ENCODE results near the gene HECTD4.

Gene HECTD4

DNA sequence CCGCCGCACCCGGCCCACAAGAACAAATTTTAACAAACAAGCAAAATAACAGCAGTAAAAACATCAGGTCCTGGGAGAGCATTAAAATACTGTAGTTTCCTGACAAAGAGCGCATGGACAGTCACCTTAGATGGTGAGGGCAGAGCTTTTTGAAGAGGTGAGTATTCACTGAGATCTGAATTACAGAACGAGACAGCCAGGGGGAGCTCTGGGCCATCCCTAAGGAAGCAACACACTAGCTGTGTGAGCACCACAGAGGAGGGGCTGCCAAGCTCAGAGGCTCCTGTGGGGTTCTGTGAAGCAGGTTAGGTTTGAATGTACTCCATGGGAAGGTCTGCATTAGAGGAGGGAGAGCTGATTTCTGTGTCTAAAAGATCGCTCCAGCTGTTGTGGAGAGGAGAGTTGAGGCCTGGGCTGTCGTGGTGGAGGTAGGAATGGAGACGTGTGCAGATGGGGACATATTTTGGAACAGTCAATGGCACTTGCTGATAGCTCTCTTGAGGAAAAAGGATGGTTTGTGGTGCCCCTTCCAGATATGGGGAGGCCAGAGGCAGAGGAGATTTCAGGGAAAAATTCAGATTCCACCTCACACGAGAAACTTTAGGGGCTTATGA, 184.0 kb downstream of the HECTD4 start:
- no peaks in the 10 kb centered on the region for H3K9me2 ChIP-seq (replicated peaks; ENCODE audit: low read depth, low read length)
- no peaks in the 10 kb centered on the region for H3K9me3 ChIP-seq (ENCODE audit: insufficient read depth, low read depth, low read length)
- H3F3A ChIP-seq (ENCODE audit: low read depth), result no peaks in the 10 kb centered on the region
- no peak overlapping the region for H3K4me2 ChIP-seq (ENCODE audit: low read depth, low read length, poor library complexity, severe bottlenecking)
- TF ChIP-seq, protein P1, sequence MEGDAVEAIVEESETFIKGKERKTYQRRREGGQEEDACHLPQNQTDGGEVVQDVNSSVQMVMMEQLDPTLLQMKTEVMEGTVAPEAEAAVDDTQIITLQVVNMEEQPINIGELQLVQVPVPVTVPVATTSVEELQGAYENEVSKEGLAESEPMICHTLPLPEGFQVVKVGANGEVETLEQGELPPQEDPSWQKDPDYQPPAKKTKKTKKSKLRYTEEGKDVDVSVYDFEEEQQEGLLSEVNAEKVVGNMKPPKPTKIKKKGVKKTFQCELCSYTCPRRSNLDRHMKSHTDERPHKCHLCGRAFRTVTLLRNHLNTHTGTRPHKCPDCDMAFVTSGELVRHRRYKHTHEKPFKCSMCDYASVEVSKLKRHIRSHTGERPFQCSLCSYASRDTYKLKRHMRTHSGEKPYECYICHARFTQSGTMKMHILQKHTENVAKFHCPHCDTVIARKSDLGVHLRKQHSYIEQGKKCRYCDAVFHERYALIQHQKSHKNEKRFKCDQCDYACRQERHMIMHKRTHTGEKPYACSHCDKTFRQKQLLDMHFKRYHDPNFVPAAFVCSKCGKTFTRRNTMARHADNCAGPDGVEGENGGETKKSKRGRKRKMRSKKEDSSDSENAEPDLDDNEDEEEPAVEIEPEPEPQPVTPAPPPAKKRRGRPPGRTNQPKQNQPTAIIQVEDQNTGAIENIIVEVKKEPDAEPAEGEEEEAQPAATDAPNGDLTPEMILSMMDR (conservative IDR thresholded peaks at IDR 0.05; ENCODE audit: low read length), result peak; percentile 75
- no peak for TF ChIP-seq EZH2phosphoT487 (IDR thresholded peaks at IDR 0.05; ENCODE audit: borderline replicate concordance)
- no peak overlapping the region for H3K4me3 ChIP-seq (ENCODE audit: low read length, poor library complexity, severe bottlenecking)
- H4K20me1 ChIP-seq (ENCODE audit: insufficient read depth, low read length, poor library complexity, severe bottlenecking), result no peaks in the 10 kb centered on the region
- peaks cover 54% of the 10 kb centered on the region; the same call in 1 of the 2 replicates for H3K36me3 ChIP-seq (ENCODE audit: insufficient read depth, low read length)
- no peaks in the 10 kb centered on the region for H3K79me2 ChIP-seq (ENCODE audit: insufficient read depth, low read length)
- no peaks in the 10 kb centered on the region for H3K27me3 ChIP-seq (ENCODE audit: insufficient read depth, low read length, poor library complexity, severe bottlenecking)
- no peak overlapping the region for H2AFZ ChIP-seq (ENCODE audit: low read length)
- H3K4me1 ChIP-seq (ENCODE audit: insufficient read depth, low read length, poor library complexity, severe bottlenecking), result no peaks in the 10 kb centered on the region
- H3K9ac ChIP-seq (ENCODE audit: low read depth, low read length, poor library complexity, severe bottlenecking), result no peak overlapping the region

DNA sequence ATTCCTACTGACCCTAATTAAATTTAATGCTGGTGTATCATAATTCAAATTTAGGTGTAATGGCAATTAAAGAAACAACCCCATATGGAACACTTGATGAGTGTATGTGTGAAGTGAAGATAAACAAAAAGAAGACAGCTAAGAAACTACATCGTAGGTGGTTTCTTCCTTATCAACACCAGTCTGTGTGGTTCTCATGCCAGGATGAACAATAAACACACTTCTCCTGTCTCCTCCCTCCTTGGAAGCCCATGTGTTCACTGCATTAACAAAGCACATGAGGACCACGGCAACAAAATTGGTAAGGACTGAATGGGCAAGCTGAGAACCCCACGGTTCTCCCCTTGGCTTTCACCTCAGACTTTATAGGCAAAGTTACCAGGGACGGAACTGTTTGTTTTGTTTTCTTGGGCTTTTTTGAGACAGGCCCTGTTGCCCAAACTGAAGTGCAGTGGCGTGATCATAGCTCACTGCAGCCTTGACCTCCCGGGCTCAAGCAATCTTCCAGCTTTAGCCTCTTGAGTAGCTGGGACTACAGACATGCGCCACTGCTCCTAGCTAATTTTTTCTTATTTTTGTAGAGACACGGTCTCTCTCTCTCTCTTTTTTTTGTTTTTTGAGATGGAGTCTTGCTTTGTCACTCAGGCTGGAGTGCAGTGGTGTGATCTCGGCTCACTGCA, 185.9 kb downstream of the HECTD4 start:
- Histone ChIP-seq H3F3A (ENCODE audit: low read depth) (no peaks in the 10 kb centered on the region), H3K79me2 (ENCODE audit: insufficient read depth, low read length) (no peaks in the 10 kb centered on the region), H3K36me3 (ENCODE audit: insufficient read depth, low read length) (peaks cover 63% of the 10 kb centered on the region; the same call in 1 of the 2 replicates), H3K4me2 (ENCODE audit: low read depth, low read length, poor library complexity, severe bottlenecking) (no peak overlapping the region), H3K4me3 (ENCODE audit: low read length, poor library complexity, severe bottlenecking) (no peak overlapping the region), H3K9me2 (replicated peaks; ENCODE audit: low read depth, low read length) (no peaks in the 10 kb centered on the region), H2AFZ (ENCODE audit: low read length) (no peak overlapping the region), H3K9ac (ENCODE audit: low read depth, low read length, poor library complexity, severe bottlenecking) (no peak overlapping the region), H3K9me3 (ENCODE audit: insufficient read depth, low read depth, low read length) (no peaks in the 10 kb centered on the region), H3K4me1 (ENCODE audit: insufficient read depth, low read length, poor library complexity, severe bottlenecking) (no peaks in the 10 kb centered on the region), H3K27me3 (ENCODE audit: insufficient read depth, low read length, poor library complexity, severe bottlenecking) (no peaks in the 10 kb centered on the region), H4K20me1 (ENCODE audit: insufficient read depth, low read length, poor library complexity, severe bottlenecking) (no peaks in the 10 kb centered on the region)
- TF ChIP-seq EZH2phosphoT487 (IDR thresholded peaks at IDR 0.05; ENCODE audit: borderline replicate concordance), result no peak
- TF ChIP-seq, protein P1 (conservative IDR thresholded peaks at IDR 0.05; ENCODE audit: low read length), result no peak

DNA sequence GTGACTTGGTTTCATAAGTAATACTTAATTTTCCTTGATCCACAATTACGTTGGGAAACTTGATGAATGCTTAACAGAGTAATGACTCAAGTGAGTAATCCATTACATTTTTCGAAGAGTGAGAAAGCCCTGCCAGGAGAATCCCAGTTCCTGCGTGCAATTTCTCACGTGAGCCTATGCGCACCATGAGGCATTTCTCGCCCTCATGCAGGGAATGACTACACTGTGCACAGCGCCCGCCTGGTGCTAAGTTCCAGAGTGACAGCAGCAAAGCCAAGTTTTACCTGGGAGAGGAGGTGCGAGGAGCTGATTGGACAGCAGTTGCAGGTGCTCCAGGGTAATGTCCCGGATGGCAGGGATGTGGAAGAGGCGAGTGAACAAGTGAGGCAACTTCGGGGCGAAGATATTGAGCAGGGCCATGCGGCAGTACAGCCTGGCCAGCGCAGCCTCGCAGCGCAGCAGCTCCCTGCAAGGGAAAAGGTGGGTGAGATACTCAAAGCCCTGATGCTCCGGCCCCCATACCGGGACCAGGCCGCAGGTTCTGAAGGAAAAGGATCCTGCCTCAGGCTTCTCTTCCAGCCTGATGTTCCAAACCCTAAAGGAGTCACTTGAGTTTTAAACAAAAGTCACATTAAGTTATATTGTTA, 187.5 kb downstream of the HECTD4 start:
- TF ChIP-seq, protein P1 (conservative IDR thresholded peaks at IDR 0.05; ENCODE audit: low read length), result no peak
- no peak for TF ChIP-seq EZH2phosphoT487 (IDR thresholded peaks at IDR 0.05; ENCODE audit: borderline replicate concordance)
- no peaks in the 10 kb centered on the region for H3K27me3 ChIP-seq (ENCODE audit: insufficient read depth, low read length, poor library complexity, severe bottlenecking)
- H3K79me2 ChIP-seq (ENCODE audit: insufficient read depth, low read length), result no peaks in the 10 kb centered on the region
- H3F3A ChIP-seq (ENCODE audit: low read depth), result no peaks in the 10 kb centered on the region
- H3K4me2 ChIP-seq (ENCODE audit: low read depth, low read length, poor library complexity, severe bottlenecking), result no peak overlapping the region
- H4K20me1 ChIP-seq (ENCODE audit: insufficient read depth, low read length, poor library complexity, severe bottlenecking), result no peaks in the 10 kb centered on the region
- no peaks in the 10 kb centered on the region for H3K4me1 ChIP-seq (ENCODE audit: insufficient read depth, low read length, poor library complexity, severe bottlenecking)
- H3K9me2 ChIP-seq (replicated peaks; ENCODE audit: low read depth, low read length), result no peaks in the 10 kb centered on the region
- H2AFZ ChIP-seq (ENCODE audit: low read length), result no peak overlapping the region
- H3K4me3 ChIP-seq (ENCODE audit: low read length, poor library complexity, severe bottlenecking), result no peak overlapping the region
- H3K9ac ChIP-seq (ENCODE audit: low read depth, low read length, poor library complexity, severe bottlenecking), result no peak overlapping the region
- peaks cover 64% of the 10 kb centered on the region; the same call in 1 of the 2 replicates for H3K36me3 ChIP-seq (ENCODE audit: insufficient read depth, low read length)
- no peaks in the 10 kb centered on the region for H3K9me3 ChIP-seq (ENCODE audit: insufficient read depth, low read depth, low read length)

All from Loucy (cell line).